K562 (cell line): Measurements from ENCODE around the gene SLC7A9. TPM values are rescaled to one million over a fixed set of nuclear protein-coding genes. Genes with fewer than 3 reads are reported as not detected.
A peak's percentile ranks its signal among the peaks of the same experiment; 100 is the strongest.

Experiments used
- CEBPG ChIP-seq, 3 experiments: fragments of 200-800 bp in 1 of 3; sonication (Bioruptor generic) in 1 of 3; sonication (generic) in 1 of 3; formaldehyde crosslinking in 1 of 3; IDR thresholded peaks in 2 of 3; conservative IDR thresholded peaks in 1 of 3; 2 replicates each; pipeline versions ENCODE4 v1.6.1 to v1.8.0; 2016 to 2022; ENCODE audit warnings: missing compliant biosample characterization in 2 of 3, missing genetic modification characterization in 2 of 3, mild to moderate bottlenecking in 1 of 3, missing genetic modification reagents in 1 of 3
- CHD4 ChIP-seq: fragments of 200-600 bp; sonication (generic); IDR thresholded peaks from 3 replicates; pipeline ENCODE4 v1.6.1; 2012; ENCODE audit warnings: low read depth, mild to moderate bottlenecking, mixed read lengths, low read length, inconsistent platforms; ENCODE audit not compliant: insufficient read depth, insufficient replicate concordance, poor library complexity, severe bottlenecking
- EP400 ChIP-seq: fragments of 450-650 bp; IDR thresholded peaks from 2 replicates; pipeline ENCODE4 v1.6.1; 2017; ENCODE audit warnings: antibody characterized with exemption, mild to moderate bottlenecking, moderate library complexity
- EZH2 ChIP-seq: IDR thresholded peaks from 2 replicates; pipeline ENCODE4 v1.6.1; 2012; ENCODE audit warnings: low read depth, mild to moderate bottlenecking, inconsistent platforms, low read length, borderline replicate concordance
- HDAC1 ChIP-seq, 2 experiments: fragments of 450-650 bp; IDR thresholded peaks; 2 replicates each; pipeline ENCODE4 v1.6.1; 2016 to 2017; ENCODE audit warnings: inconsistent platforms in 1 of 2, mild to moderate bottlenecking in 1 of 2, moderate library complexity in 1 of 2
- HDAC3 ChIP-seq: fragments of 450-650 bp; IDR thresholded peaks from 2 replicates; pipeline ENCODE4 v1.6.1; 2018; ENCODE audit warnings: borderline replicate concordance, mild to moderate bottlenecking, moderate library complexity; ENCODE audit not compliant: partially characterized antibody
- KDM1A ChIP-seq, 2 experiments: fragments of 450-650 bp; IDR thresholded peaks; 2 replicates each; pipeline ENCODE4 v1.6.1; 2016; ENCODE audit warnings: mild to moderate bottlenecking in 2 of 2
- MAFG ChIP-seq: fragments of 450-650 bp; conservative IDR thresholded peaks from 2 replicates; pipeline ENCODE4 v1.6.1; 2016; ENCODE audit warnings: missing genetic modification characterization, missing compliant biosample characterization
- MAFK ChIP-seq: IDR thresholded peaks from 2 replicates; pipeline ENCODE4 v1.6.1; 2011; ENCODE audit warnings: low read length, improper control_type of control experiment
- MLLT1 ChIP-seq, 2 experiments: fragments of 450-650 bp; IDR thresholded peaks; 2 replicates each; pipeline ENCODE4 v1.6.1; 2016
- MTA2 ChIP-seq: fragments of 450-650 bp; IDR thresholded peaks from 2 replicates; pipeline ENCODE4 v1.6.1; 2016; ENCODE audit warnings: low read depth
- NELFE ChIP-seq: IDR thresholded peaks from 2 replicates; pipeline ENCODE4 v1.6.1; 2011; ENCODE audit warnings: mild to moderate bottlenecking; ENCODE audit not compliant: insufficient read depth, insufficient read length
- SMAD4 ChIP-seq: fragments of 250-450 bp; sonication (Bioruptor Pico); conservative IDR thresholded peaks from 2 replicates; pipeline ENCODE4 v1.8.0; 2021; ENCODE audit warnings: inconsistent platforms, mild to moderate bottlenecking, moderate library complexity
- TCF3 ChIP-seq: sonication (generic); formaldehyde crosslinking; IDR thresholded peaks from 2 replicates; pipeline ENCODE4 v1.4.0; 2020; ENCODE audit warnings: mild to moderate bottlenecking, missing genetic modification reagents
- TSHZ1 ChIP-seq: fragments of 250-450 bp; sonication (Bioruptor Pico); IDR thresholded peaks from 2 replicates; pipeline ENCODE4 v1.4.0; 2020; ENCODE audit warnings: mild to moderate bottlenecking, moderate library complexity
- ZBTB11 ChIP-seq, 3 experiments: fragments of 200-800 bp in 1 of 3; fragments of 250-450 bp in 1 of 3; fragments of 450-650 bp in 1 of 3; sonication (Bioruptor Pico) in 1 of 3; sonication (Bioruptor generic) in 1 of 3; formaldehyde crosslinking in 1 of 3; IDR thresholded peaks; 2 replicates each; pipeline versions ENCODE4 v1.6.1 to v1.8.0; 2016 to 2022; ENCODE audit warnings: mild to moderate bottlenecking in 2 of 3, missing genetic modification characterization in 2 of 3, missing compliant biosample characterization in 1 of 3, moderate library complexity in 1 of 3
- ZBTB8A ChIP-seq: fragments of 450-650 bp; IDR thresholded peaks from 2 replicates; pipeline ENCODE4 v1.6.1; 2018; ENCODE audit warnings: mild to moderate bottlenecking, moderate library complexity; ENCODE audit not compliant: partially characterized antibody
- ZC3H11A ChIP-seq: IDR thresholded peaks from 2 replicates; pipeline ENCODE4 v1.6.1; 2012; ENCODE audit warnings: low read depth, low read length, improper control_type of control experiment
- ZNF134 ChIP-seq: fragments of 250-450 bp; sonication (Bioruptor Pico); conservative IDR thresholded peaks from 2 replicates; pipeline ENCODE4 v1.4.0; 2020
- ZNF23 ChIP-seq: fragments of 250-450 bp; sonication (Bioruptor Pico); IDR thresholded peaks from 2 replicates; pipeline ENCODE4 v1.4.0; 2020; ENCODE audit warnings: mild to moderate bottlenecking
- polyA plus RNA-seq, 8 experiments: library from polyadenylated mRNA; depleted of rRNA in 4 of 8; stranded (reverse) in 5 of 8; unstranded in 3 of 8; fragments of >200 nt; fragmentation: Nextera tagmentation in 2 of 8; fragmentation: Illumina TruSeq in 1 of 8; extraction: Ambion mirVana in 2 of 8; extraction: Trizol in 1 of 8; gene quantifications; 2 replicates each; pipeline versions ENCODE4 v1.2.1 to v1.2.3, GENCODE V29; 2011 to 2014; ENCODE audit warnings: inconsistent platforms in 1 of 8, missing spikeins in 1 of 8
- total RNA-seq, 7 experiments: library from RNA; depleted of rRNA in 6 of 7; stranded (reverse); fragments of >200 nt in 6 of 7; fragmentation: Illumina TruSeq in 2 of 7; extraction: Trizol in 2 of 7; gene quantifications; 2 replicates each; pipeline versions ENCODE4 v1.2.1 to v1.2.3, GENCODE V29; 2011 to 2021; ENCODE audit warnings: low replicate concordance in 1 of 7

Gene SLC7A9
- total and polyA plus RNA-seq, 9 of the 15 experiments (the other 6 are each of a cell fraction or from before 2014, with no cell fraction given): not detected

GRCh38 chr19:32909257-32909656, 39.7 kb upstream of the SLC7A9 start (continued):
- no peak for TF ChIP-seq TSHZ1 (CRISPR knock-in tag)
- 0 out of 2 replicates have a peak, but pooled peaks have one; percentile 7 for TF ChIP-seq MAFK
- TF ChIP-seq ZBTB11 (CRISPR knock-in tag; IDR thresholded peaks at IDR 0.05): no peak
- no peak for TF ChIP-seq ZC3H11A
- no peak for TF ChIP-seq ZNF23 (CRISPR knock-in tag)
- no peak for TF ChIP-seq CHD4
- peak; percentile 30; the same call in 1 of the 2 replicates for TF ChIP-seq TCF3 (CRISPR knock-in tag)
- no peak for TF ChIP-seq MLLT1 (IDR thresholded peaks at IDR 0.05)
- TF ChIP-seq HDAC1 (IDR thresholded peaks at IDR 0.05): peak in 1 of 2 experiments; percentile 41; a peak in 1 of 4 replicates
- TF ChIP-seq KDM1A (IDR thresholded peaks at IDR 0.05): peak; percentile 39 to 56; a peak in 2 of 4 replicates
- TF ChIP-seq ZBTB8A: no peak
- TF ChIP-seq HDAC3: peak; percentile 24
- no peak for TF ChIP-seq MAFG
- TF ChIP-seq SMAD4 (CRISPR knock-in tag): peak; percentile 38; the same call in 1 of the 2 replicates
- TF ChIP-seq EP400: no peak; the same call in 1 of the 2 replicates
- no peak for TF ChIP-seq EZH2
- TF ChIP-seq MTA2: no peak
- no peak for TF ChIP-seq NELFE
- TF ChIP-seq CEBPG (CRISPR knock-in tag; IDR thresholded peaks at IDR 0.05): peak; percentile 79
- peak; percentile 90 to 97 for TF ChIP-seq CEBPG (tag; conservative IDR thresholded peaks at IDR 0.05 in 1 of 2, IDR thresholded peaks at IDR 0.05 in 1 of 2)
- peak; percentile 56; the same call in 1 of the 2 replicates for TF ChIP-seq ZNF134 (CRISPR knock-in tag)
